NCI-H1930 (cell line): ENCODE measurements around the gene HKDC1.
"Not testable (repeated sequence)": the region's sequence is repeated elsewhere in the genome, so short reads cannot be mapped to it uniquely, and the experiment has no call there.

Experiments used
- DNase-seq, 2 experiments: peaks; one replicate each; lab custom pipeline; 2025; lab: John Stamatoyannopoulos, UW

Gene HKDC1

DNA sequence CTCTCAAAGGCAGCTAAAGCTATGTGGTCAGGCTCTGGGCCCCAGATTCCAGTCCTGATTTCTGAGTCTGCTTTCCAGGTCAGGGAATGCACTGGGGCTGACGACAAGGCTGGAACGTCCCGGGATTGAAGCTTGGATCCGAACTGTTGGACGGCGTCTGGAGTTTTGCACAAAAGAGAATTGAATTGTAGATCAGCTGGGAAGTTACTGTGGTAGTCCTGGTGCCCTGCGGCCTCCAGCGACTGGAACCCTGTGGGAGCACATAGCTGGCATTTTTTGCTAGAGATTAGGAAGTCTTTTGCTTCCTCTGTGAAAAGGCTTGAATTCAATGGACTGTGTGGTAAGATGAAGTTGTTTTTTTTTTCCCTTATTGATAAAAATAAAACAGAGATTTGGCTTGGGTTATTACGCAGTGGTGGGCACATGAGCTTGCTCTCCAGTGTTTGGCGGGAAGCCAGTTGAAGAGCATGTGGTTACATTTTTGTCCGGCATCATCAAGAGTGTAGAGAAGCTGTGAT is 58.4 kb downstream of the HKDC1 start, which contains the start of gene HK1:
Gene HK1 (plus strand): TSS at position 51 of the 518 bp plus-strand sequence.
- no peak for DNase-seq

DNA sequence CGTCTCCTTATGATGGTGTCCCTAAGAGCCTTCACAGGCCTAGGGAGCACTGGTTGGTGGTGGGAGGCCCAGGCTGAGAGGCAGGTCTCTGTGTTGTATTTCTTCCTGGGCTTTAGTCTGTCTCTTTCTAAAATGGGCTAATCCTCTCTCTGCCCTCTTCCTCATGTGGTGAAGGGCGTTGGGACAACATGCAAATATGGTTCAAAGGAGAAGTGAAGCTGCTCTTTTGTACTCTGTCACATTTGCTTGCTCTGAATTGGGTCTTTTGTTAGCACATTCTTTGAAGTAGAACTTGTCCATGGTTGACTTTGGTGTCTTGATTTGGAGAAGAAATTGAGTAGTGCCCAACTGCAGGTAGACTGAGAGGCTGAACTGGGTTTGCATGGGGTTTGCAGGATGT is 59.0 kb downstream of the HKDC1 start:
- DNase-seq: no peak

- DNase-seq: no peak
Observed at GRCh38 chr10:69281507-69282413, 61.6 kb downstream of the HKDC1 start.

DNA sequence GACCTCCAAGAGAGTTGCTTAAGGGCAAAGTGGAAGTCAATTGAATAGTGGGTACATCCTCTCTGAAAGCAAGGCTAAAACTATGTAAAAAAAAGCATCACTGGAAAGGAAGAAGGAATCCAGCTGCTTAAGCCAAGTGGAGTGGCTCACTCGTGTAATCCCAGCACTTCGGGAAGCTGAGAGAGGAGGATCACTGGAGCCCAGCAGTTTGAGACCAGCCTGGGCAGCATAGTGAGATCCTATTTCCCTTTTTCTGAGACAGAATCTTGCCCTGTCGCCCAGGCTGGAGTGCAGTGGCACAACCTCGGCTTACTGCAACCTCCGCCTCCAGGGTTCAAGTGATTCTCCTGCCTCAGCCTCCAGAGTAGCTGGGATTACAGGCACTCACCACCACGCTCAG is 64.3 kb downstream of the HKDC1 start:
- not testable (repeated sequence) for DNase-seq

- no peak for DNase-seq
Observed at GRCh38 chr10:69285699-69286098, 65.6 kb downstream of the HKDC1 start.

GRCh38 chr10:69287181-69287580 is 67.0 kb downstream of the HKDC1 start:
- DNase-seq: no peak

DNA sequence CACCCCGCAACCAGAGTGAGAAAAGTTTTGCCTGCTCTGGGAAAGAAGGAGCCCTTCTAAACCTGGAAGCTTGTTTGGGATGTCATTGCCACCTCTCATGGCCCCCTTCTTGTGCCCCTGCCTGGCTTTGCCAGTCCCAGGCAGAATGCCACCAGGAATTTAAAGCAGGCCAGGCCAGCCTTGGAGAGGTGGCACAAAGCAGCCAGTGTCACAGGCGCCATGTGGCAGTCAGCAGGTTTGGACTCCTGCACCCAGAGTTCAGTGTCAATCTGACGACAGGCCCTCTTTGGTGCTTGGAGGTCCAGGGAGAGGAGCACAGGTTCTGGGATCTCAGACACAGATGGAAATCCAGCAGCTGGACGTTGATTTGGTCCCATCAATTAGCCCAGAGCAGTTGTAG is 70.9 kb downstream of the HKDC1 start:
- no peak for DNase-seq

DNA sequence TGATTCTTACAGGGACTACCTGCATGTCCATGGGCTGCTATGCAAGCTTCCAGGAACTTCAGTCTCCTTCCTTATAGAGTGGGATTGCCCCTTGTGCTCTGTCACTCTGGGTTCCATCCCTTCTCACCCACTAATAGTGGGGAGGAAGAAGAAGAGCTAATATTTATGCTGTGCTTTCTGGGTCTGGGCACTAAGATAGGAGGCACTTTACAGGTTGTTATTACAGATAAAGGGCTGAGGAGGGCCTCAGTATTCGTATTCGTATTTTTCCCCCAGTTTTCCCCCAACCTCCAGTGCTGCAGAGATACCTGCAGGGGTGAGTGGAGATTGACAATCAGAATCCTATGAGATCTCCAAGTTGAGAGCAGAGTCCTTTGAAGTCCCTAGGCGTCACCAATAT is 72.3 kb downstream of the HKDC1 start:
- no peak for DNase-seq

- DNase-seq: no peak
Observed at GRCh38 chr10:69295027-69295636, 75.0 kb downstream of the HKDC1 start.

GRCh38 chr10:69303632-69304051 is 83.5 kb downstream of the HKDC1 start:
- no peak for DNase-seq

- DNase-seq: no peak
Observed at GRCh38 chr10:69306421-69306820, 86.3 kb downstream of the HKDC1 start.

DNA sequence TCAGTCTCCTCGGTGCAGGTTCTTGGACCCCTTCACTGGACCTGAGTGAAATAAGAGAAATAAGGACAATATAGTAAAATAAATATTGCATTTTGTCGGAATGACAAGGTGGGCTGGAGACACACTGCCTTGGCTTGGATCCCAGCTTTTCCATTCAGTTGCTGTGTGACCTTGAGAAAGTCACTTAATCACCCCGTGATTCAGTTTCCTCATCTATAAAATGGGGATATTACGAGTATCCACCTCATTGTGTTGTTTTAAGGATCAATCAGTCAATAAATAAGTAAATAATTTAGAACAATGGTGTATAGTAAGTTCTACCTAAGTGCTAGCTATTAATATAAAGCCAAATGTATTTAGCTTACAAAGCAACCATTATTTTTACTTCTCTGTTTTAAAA is 87.3 kb downstream of the HKDC1 start:
- no peak for DNase-seq

DNA sequence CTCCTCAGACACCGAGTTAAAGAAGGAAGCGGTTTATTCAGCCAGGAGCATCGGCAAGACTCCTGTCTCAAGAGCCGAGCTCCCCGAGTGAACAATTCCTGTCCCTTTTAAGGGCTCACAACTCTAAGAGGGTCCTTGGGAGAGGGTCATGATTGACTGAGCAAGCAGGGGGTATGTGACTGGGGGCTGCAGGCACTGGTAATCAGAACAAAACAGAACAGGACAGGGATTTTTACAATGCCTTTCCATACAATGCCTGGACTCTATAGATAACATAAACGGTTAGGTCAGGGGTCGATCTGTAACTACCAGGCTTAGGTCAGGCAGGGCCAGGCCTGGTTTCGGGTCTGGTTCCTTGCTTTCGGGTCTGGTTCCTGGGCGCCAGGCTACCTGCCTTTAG is 88.2 kb downstream of the HKDC1 start:
- DNase-seq: not testable (repeated sequence)

- DNase-seq: no peak
Observed at GRCh38 chr10:69311309-69311708, 91.2 kb downstream of the HKDC1 start.

GRCh38 chr10:69312528-69312927 is 92.4 kb downstream of the HKDC1 start:
- no peak for DNase-seq

- DNase-seq: no peak
Observed at GRCh38 chr10:69315100-69315542, 95.0 kb downstream of the HKDC1 start.

DNA sequence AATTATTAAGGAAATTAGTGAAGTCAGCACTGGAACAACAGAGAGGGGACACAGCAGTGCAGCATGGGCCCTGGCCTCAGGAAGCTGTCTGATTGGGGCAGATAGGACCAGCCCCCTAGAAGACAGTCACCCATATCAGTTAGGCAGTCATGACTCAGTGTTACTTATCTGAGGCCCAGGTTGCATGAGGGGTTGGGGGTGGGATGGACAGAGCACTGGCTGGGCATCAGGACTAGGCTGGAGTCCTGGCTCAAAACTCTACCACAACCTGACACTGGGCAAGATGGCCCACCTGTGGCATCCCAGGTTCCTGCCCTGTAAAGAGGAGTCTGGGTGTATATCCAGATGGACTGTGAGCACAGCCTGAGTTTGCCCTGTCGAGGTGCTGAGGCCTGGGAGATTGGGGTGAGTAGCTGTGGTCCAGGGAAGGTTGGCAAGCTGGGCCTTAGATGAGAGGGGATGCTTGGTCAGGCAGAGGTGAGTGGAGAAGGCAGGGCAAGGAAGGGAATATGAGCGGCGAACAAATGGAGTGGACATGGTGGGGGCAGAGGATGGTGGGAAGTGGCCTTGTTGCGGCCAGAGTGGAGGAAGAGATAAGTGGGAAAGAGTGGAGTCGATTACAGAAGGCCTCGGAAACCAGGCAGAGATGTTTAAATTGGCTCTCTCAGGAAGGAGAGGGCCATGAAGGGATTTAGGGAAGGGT is 95.6 kb downstream of the HKDC1 start:
- DNase-seq: no peak

- DNase-seq: no peak
Observed at GRCh38 chr10:69316313-69317059, 96.4 kb downstream of the HKDC1 start.
